Right renal cortex interstitium (tissue), 3 donors: ENCODE data around the gene STT3B. TPM values are rescaled to one million over a fixed set of nuclear protein-coding genes. Genes with fewer than 3 reads are reported as not detected.

Experiments
- DNase-seq, 3 donors: peaks; one replicate each; pipeline ENCODE4 v3.0.0-alpha.2; 2013; ENCODE audit warnings: low read depth in 3 of 3, low spot score in 2 of 3
- polyA plus RNA-seq, 3 donors: library from polyadenylated mRNA; unstranded; fragments of 120-200 nt; gene quantifications; one replicate each; pipeline ENCODE4 v1.2.1, GENCODE V29; 2013; ENCODE audit not compliant: insufficient read length in 3 of 3

The STT3B gene
- polyA plus RNA-seq, 3 donors: 198 to 208 (median 206) TPM

DNA sequence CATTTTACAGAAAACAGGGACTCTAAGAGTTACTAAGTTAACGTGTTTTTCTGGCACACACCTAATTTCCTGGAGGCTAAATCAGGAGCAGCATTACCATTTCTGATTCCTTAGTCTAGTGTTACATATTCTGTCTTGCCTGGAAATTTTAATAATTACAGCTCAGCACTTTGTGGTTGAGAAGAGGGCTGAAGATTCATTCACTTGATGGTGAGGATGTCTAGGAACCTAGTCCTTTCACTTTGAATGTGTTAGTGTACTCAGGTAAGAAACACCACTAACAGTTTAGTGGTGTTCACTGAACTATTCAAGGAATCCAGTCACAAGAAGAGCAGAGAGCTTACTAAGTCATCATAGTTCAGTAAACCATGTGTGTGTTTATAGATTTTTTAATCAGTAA is 102.8 kb downstream of the STT3B start:
- no peak for DNase-seq

DNA sequence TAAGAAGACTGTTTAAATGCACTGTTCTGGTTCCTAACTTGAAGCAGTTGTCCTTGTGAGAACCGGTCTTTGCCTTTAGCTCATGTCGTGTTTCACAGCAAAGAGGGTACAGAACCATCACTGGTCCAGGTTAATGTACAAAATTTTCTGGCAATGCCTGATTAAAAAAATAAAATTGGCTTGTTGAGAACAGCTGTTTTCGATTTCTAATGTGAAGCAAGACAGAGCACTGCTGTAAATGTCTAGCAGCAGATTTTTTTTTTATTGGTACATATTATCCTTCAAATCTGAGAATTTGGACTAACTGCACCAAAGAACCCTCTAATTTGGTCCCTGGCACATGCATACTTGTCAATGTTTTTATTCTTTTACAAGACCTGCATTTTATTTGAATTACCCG is 103.3 kb downstream of the STT3B start:
- DNase-seq: no peak

DNA sequence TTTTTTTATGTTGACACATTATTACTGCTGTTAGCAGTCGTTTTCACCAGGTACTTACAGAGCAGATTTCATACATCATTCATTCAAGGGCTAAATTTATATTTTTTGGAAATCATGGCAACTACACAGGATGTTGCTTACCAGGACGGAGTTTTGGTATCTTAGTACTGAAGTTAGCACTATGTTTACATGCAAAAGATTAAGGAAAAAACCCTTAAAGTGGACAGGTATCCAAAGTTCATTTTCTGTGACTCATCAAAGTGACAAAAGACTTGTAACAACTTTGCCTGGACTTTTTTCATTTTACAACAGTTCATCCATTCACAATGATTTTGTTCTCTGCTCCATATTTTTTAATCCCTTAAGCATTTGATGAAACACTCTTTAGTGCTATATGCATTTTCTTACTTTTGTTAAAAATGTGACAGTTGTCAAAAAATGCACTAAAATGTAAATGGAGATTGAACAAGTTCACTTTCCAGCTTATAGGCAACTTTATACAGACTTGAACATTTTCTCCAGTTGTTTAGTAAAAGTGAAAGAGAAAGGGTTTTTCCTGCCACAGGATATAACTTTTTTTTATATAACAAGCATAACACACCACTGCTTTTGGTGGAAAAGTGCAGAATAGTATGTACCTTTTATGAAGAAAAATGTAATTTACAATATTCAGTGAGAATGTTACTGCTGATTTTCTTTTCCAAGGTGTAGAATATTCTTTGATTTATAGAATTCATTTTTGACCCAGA is 104.1 kb downstream of the STT3B start:
- DNase-seq: no peak

DNA sequence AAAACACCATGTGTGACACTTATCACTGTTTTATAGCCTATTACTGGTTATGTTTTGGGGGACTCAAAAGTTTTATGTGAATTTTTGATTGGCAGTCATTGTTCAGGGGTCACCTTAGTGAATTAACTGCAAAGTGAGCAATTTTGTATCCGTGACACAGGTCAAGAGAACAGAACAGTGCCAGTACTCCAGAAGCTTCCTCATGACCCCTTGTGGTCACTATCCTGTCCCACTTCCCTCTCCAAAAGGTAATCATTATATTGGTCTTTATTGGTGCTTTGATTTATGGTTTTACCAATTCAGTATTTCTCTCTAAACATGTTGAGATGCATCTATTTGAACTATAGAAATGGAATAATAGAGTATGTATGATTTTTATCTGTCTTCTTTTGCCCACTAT is 107.1 kb downstream of the STT3B start:
- no peak for DNase-seq

DNA sequence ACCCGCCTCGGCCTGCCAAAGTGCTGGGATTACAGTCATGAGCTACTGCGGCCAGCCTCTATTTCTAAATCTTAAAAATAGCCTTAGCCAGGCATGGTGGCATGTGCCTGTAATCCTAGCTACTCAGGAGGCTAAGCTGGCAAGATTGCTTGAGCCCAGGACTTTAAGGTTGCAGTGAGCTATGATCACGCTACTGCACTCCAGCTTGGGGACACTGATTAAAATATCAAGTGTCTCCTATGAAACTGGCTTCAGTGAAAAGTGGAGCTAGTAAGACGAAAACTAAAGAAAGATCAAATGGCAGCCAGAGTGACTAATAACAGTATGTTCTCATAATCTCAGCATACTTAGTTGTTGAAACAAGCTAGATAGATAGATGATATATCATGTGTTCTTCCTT is 112.5 kb downstream of the STT3B start:
- no peak for DNase-seq

DNA sequence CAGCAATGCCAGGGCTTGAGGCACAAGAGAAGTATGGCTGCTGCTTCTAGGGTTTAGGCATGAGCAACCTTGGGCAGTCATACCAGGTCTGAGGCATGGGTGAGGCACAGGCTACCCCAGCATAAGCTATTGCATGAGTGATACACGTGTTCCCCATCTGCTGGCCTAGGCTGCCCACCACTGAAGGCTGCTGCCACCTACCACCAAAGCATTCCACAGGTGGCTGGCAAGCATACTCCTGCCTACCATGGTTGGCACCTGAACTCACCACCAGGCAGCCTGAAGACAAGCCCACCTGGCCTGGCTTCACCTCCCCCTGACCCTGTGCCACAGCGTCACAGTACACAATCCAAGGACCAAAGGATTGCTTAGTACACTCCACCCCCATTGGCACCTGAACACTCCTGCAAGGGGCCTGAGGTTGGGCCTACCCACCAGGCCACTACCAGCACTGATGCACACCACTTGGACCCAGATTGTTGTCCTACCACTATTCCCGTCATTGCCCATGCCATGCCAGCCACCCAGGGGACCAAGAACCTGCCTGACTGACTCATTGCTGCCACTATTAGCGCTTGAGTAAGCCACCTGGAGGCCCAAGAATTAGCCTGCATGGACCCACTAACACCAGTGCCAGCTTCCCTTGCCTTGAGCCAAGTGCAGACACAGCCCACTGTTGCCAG is 115.7 kb downstream of the STT3B start:
- DNase-seq: no peak

DNA sequence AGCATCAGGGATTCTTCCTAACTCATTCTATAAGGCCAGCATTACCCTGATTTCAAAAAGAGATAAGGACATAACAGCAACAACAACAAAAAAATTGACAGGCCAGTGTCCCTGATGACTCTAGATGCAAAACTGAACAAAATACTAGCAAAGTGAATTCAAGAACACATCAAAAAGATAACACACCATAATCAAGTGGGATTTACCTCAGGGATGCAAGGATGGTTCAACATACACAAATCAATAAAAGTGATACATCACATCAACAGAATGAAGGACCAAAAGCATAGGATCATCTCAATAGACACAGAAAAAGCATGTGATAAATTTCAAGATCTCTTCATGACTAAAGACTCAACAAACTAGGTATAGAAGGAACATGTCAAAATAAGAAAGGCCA is 119.6 kb downstream of the STT3B start:
- DNase-seq: no peak

DNA sequence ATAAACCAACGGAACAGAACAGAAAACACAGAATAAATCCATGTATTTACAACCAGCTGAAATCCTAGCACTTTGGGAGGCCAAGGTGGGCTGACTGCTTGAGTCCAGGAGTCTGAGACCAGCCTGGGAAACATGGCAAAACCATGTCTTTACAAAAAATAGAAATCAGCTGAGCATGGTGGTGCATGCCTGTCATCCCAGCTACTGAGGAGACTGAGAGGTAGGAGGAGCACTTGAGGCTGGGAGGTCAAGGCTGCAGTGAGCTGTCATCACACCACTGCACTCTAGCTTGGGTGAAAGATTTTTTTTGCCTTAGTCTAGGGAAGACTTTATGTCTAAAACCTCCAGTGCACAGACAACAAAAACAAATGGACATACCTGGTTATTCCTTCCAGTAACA is 120.7 kb downstream of the STT3B start:
- DNase-seq: no peak

DNA sequence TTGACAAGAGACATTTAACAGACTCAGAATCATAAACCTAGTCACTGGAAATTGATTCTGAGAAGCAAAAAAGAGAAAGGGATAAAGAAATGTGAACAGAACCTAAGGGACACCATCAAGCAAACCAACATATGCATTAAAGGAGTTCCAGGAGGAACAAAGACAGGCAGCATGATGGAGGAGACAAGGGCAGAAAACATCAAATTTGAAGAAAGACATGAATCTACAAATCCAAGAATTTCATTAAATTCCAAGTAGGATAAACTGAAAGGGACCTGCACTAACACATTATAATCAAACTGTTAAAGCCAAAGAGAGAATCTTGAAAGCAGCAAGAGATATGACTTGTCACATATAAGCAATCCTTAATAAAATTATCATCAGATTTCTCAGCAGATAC is 122.3 kb downstream of the STT3B start:
- DNase-seq: no peak

DNA sequence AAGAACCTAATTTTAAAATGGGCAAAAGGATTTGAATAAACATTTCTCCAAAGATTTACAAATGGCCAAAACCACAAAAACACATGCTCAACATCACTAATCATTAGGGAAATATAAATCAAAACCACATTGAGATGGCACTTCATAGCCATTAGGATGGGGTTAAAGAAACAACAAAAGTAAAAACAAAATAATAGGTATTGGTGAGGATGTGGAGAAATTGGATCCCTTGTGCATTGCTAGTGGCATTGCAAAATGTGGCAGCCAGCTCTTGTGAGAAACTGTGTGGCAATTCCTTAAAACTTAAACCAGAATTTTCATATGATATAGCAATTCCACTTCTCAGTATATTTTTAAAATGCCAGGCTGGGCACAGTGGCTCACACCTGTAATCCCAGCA is 126.5 kb downstream of the STT3B start:
- DNase-seq: no peak

DNA sequence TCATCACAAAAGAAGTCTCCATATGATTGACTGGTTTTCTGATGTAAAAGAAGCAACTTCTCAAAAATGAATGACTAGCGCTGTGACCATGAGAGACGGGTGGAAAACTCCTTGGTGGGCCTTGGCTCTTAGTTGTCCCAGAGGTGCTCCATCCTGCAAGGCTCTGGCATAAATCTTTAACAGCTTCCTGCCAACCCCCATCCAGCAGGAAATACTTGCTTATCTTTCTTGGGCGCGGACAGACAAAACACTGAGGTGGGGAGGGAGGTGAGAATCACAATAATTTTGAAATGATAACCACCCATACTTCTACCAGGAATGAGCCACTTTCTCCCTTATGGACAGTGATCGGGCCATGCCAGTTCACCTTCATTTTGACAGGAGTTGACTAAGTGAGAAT is 128.6 kb downstream of the STT3B start:
- no peak for DNase-seq

DNA sequence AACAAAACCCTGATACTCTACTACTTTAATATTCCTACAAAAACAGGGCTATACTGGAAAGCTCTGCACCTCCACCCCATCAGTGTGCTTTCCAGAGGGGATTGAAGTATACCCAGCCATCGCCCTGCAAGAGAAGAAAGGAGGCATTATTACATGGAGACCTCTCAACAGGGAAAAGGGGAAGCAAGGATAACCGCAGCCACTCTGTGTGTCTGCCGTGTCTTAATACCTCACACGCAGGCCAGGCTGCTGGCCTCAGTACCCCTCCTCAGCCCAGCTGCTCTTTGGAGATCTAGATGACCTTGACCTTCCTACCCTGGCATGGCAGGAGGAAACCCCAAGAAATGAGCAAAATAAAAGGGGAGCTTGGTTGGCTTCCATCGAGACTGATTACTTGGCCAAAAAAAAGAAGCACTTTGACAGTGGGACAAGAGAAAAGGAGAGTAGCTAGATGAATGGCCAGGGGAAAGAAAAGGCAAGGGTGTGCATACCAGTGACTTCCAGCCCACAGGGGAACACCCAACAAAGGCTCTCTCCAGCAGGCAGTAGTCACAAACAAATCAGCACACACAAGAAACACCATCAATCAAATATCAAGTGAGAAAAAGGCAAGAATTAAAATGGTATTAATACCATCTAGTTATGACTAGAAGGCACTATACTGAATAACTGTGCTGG is 129.4 kb downstream of the STT3B start:
- no peak for DNase-seq

DNA sequence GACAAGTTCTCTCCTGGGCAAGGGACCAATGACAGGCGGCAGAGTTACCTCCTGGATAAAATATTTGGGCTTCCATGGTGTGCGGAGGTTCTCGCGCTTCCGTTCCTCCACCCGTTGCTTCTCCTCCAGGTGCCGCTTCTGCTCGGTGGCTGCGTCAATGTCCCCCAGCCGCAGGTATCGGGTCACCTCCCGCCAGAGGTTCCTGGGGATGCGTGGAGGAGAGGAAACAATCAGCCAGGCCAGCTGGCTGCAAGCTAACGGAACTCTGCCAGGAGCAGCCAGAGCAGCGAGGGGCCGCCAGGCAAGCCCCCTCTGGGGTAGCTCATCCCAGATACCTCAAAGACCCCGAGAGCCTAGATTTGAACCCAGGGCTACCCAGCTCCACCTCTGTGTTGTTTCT is 131.3 kb downstream of the STT3B start:
- DNase-seq: no peak

DNA sequence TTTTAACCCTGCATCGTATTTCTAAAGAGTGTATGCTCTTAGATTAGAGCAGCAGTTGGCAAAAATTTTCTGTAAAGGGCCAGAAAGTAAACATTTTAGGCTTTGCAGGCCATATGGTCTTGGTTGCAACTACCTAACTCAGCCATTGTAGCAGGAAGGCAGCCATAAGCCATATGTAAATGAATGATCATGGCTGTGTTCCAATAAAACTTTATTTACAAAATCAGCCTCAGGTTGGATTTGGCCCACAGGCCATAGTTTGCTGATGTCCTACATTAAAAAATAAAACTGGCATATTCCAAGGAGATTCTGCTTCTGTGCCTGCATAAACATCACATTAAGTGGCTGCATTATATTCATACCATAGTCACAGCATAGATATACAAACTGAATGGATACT is 134.9 kb downstream of the STT3B start:
- no peak for DNase-seq

DNA sequence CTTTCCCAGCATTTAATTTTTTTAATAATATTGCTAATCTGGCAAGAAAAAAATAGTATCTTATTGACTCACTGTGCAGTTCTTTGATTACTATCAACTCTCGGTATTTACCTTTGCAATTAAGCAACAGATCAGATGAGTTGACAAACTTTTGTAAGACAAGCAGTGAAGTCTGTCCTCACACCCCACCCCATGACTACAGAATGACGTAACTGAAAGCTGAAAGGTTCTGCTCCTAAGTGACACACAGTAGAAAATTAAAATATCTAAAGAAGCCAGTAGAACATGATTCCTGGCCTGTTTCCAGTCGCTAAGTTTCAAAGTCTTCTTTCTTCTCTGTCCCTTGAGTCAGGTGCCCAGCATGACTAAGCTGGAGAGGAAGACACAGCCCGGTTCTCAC is 135.5 kb downstream of the STT3B start:
- no peak for DNase-seq

DNA sequence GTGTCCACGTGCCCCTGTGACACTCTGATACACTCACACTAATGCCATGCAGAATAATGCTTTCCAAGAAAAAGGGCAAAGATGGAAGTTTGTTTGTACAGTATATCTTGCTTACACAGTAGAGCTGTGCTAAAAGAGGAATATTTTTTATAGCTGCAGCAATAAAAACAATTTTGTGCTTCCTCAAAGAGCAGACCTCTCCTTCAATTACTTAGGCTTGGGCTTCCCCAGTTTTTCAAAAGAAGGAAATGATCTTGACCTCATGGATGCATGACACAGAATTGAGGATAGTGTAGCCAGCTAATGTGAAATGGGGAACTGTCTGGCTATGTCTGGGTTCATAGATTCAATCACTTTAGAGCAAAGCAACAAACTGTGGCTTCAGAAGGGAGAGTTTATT is 137.4 kb downstream of the STT3B start:
- no peak for DNase-seq

DNA sequence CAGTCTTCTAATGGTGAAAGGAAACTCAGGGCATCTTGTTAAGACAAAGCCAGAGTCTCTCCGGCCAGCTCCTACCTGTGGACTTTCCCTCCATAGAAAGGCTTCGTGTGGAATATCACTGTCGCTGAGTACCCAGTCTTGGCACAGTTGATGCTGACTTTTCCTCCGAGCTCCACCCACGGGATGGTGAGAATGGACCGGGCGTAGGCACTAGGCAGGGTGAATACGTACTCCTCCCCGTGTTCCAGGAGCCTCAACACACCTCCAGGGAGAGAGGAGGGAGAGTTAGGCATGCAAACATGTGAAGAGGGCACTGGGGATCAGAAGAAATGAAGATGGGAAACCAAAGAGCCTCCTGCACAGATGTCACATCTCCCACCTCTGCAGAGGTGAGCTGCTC is 138.0 kb downstream of the STT3B start:
- DNase-seq: no peak

DNA sequence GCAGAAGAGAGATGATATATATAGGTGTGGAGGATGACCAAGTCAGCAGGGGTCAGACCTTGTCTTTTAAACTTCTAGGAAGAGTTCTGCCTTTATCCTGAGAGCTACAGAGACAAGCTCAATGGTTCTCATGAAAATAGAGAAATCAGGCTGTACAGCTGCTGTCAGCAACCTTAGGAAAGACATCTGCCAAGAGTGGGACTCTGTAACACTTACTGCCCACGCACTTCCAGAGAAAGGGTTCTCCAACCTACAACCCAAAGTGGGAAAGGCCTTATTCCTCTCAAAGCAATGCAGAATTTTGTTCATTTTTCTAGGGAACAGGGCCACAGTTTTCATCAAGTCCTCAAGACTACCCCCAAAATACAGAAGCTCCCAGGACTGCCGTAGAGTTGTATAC is 138.7 kb downstream of the STT3B start:
- DNase-seq: no peak

DNA sequence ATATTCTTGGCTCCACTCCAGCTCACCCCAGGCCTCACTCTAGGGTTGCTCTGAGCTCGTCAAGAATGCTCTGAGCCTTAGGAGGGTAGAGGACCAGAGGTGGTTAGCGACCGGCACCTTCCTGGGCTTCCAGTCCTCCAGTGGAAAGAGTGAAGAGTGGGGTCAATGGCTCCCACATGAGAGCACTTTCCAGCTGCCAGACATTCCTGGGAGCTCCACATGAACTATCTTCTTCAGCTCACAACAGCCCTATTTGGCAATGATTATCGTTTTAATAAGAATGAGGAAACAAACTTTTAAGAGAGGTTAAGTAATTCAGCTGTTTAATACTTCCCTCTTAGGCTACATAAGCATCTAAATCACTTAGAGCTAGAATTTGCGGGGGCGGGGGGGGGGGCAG is 139.3 kb downstream of the STT3B start:
- DNase-seq: no peak

DNA sequence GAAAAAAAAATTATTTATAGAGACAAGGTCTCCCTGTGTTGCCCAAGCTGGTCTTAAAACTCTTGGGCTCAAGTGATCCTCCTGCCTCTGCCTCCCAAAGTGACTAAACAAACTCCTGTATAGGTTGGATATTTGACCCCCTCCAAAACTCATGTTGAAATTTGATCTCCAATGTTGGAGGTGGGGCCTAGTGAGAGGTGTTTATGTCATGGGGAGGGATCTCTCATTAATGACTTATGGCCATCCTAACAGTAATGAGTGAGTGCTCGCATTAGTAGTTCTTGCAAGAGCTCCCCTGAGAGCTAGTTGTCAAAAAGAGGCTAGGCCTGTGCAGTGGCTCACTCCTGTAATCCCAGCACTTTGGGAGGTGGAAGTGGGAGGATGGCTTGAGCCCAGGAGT is 141.2 kb downstream of the STT3B start:
- no peak for DNase-seq

DNA sequence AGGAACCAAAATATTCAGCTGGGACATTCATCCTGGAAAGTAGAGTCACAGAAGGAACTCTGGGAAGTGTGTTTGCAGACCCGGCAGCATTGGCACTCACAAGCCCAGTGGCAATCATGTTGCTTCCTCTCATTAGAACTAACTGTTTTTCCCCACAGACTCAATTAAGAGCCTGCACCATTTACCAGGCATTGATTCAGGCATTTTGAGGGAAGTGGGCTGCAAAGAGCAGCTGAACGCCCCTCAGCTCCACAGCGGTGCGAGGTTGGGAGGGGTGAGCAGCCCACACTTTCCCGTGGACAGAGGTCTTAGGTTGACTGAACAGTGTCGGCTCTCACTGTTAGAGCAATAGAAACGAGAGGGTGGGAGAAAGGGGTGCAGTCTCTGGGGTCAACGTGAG is 143.8 kb downstream of the STT3B start:
- no peak for DNase-seq
